Thoracic aorta (tissue), 2 donors: Measurements from ENCODE around the gene DCP1B. TPM values are rescaled to one million over a fixed set of nuclear protein-coding genes. Genes with fewer than 3 reads are reported as not detected.

Experiments
- ATAC-seq: fragments of 150-250 bp; one replicate; pipeline ENCODE4 v1.8.0; 2017; ENCODE audit warnings: low read depth; ENCODE audit not compliant: insufficient number of reproducible peaks, low FRiP score
- DNase-seq: peaks from one replicate; pipeline ENCODE4 v3.0.0-alpha.2; 2020; ENCODE audit warnings: low spot score
- H3K27ac ChIP-seq, 2 donors: fragments of 200-600 bp; sonication (generic); 1 replicate in 1 of 2; 2 replicates in 1 of 2; pipeline ENCODE4 v1.5.1; 2016; ENCODE audit warnings: mild to moderate bottlenecking in 2 of 2, moderate library complexity in 2 of 2
- H3K27me3 ChIP-seq: fragments of 200-600 bp; sonication (generic); replicated peaks from 2 replicates; pipeline ENCODE4 v1.6.0; 2016; ENCODE audit warnings: mild to moderate bottlenecking; ENCODE audit not compliant: insufficient read depth
- H3K36me3 ChIP-seq: fragments of 200-600 bp; sonication (generic); one replicate; pipeline ENCODE4 v1.5.1; 2016
- H3K4me1 ChIP-seq, 2 donors: fragments of 200-600 bp; sonication (generic); 1 replicate in 1 of 2; 2 replicates in 1 of 2; pipeline versions ENCODE4 v1.5.1 to v1.6.0; 2016; ENCODE audit warnings: low read depth in 2 of 2, mild to moderate bottlenecking in 1 of 2; ENCODE audit not compliant: control insufficient read depth in 1 of 2
- H3K4me3 ChIP-seq: fragments of 200-600 bp; sonication (generic); 2 replicates; pipeline ENCODE4 v1.5.1; 2016; ENCODE audit warnings: mild to moderate bottlenecking
- H3K9me3 ChIP-seq: fragments of 200-600 bp; sonication (generic); 2 replicates; pipeline ENCODE4 v1.5.1; 2016
- CTCF ChIP-seq: fragments of 200-600 bp; sonication (generic); IDR thresholded peaks from one replicate; pipeline ENCODE4 v1.5.1; 2019; ENCODE audit warnings: antibody characterized with exemption
- total RNA-seq, 2 donors: library from RNA; depleted of rRNA; stranded (reverse); fragments of >200 nt; gene quantifications; one replicate each; pipeline versions ENCODE4 v1.1.0 to v1.2.3, GENCODE V29; 2016

Gene DCP1B
- total RNA-seq, 2 donors from 2014 or later, result 16.6 to 19.5 TPM

- TF ChIP-seq CTCF, result no peak
- Histone ChIP-seq H3K36me3 (no peaks in the 10 kb centered on the region), H3K4me1 (no peaks in the 10 kb centered on the region), H3K4me3 (no peak overlapping the region), H3K9me3 (no peaks in the 10 kb centered on the region), H3K27me3 (no peaks in the 10 kb centered on the region), H3K27ac (no peak overlapping the region)
- DNase-seq (no peak), ATAC-seq (no peak)
These were observed 13.5 kb upstream of the DCP1B start for GRCh38 chr12:2017546-2018337.

- Histone ChIP-seq H3K36me3 (no peaks in the 10 kb centered on the region), H3K9me3 (no peaks in the 10 kb centered on the region), H3K4me3 (no peak overlapping the region), H3K4me1 (no peaks in the 10 kb centered on the region), H3K27ac (no peak overlapping the region), H3K27me3 (no peaks in the 10 kb centered on the region)
- DNase-seq (no peak), ATAC-seq (no peak)
- TF ChIP-seq CTCF, result no peak
These were observed 12.7 kb upstream of the DCP1B start for GRCh38 chr12:2016862-2017545.

- Histone ChIP-seq H3K27ac (no peak overlapping the region), H3K27me3 (no peaks in the 10 kb centered on the region), H3K4me1 (no peaks in the 10 kb centered on the region), H3K4me3 (no peak overlapping the region), H3K9me3 (no peaks in the 10 kb centered on the region), H3K36me3 (no peaks in the 10 kb centered on the region)
- ATAC-seq (no peak), DNase-seq (no peak)
- TF ChIP-seq CTCF, result no peak
These were observed 10.0 kb upstream of the DCP1B start for GRCh38 chr12:2014231-2014630.

- H3K36me3 ChIP-seq, result no peaks in the 10 kb centered on the region
- no peak for DNase-seq
- H3K27ac ChIP-seq, result no peak overlapping the region
- no peaks in the 10 kb centered on the region for H3K4me1 ChIP-seq
- ATAC-seq, result no peak
- no peaks in the 10 kb centered on the region for H3K9me3 ChIP-seq
- H3K4me3 ChIP-seq, result no peak overlapping the region
- H3K27me3 ChIP-seq, result no peaks in the 10 kb centered on the region
- TF ChIP-seq CTCF, result no peak
These were observed 9.4 kb upstream of the DCP1B start for GRCh38 chr12:2013527-2014223.

GRCh38 chr12:2013086-2013485 lies 8.8 kb upstream of the DCP1B start:
- DNase-seq (no peak), ATAC-seq (no peak)
- Histone ChIP-seq H3K4me1 (no peaks in the 10 kb centered on the region), H3K9me3 (no peaks in the 10 kb centered on the region), H3K27me3 (no peaks in the 10 kb centered on the region), H3K36me3 (no peaks in the 10 kb centered on the region), H3K27ac (no peak overlapping the region), H3K4me3 (no peak overlapping the region)
- TF ChIP-seq CTCF, result no peak
